WTC11 (cell line): ENCODE data around the gene APRT. TPM values are rescaled to one million over a fixed set of nuclear protein-coding genes. Genes with fewer than 3 reads are reported as not detected.

ENCODE experiments used
- ATAC-seq: fragments of 200-7000 bp; cut with Tn5 transposase; 2 replicates; pipeline ENCODE4 v1.10.0; 2021; ENCODE audit warnings: mild to moderate bottlenecking, moderate library complexity
- CTCF ChIA-PET: fragments of 300-600 bp; sonication (Branson Sonifier 250); formaldehyde crosslinking; loops from one replicate; lab custom pipeline; 2021; ENCODE audit warnings: antibody characterized with exemption; lab: Charles Lee
- POLR2A ChIA-PET: fragments of 350-600 bp; sonication (Branson Sonifier 250); formaldehyde crosslinking; loops from one replicate; lab custom pipeline; 2021; ENCODE audit warnings: antibody characterized with exemption; lab: Charles Lee
- DNase-seq: peaks from one replicate; pipeline ENCODE4 v3.0.0; 2021; ENCODE audit warnings: low spot score
- H3K27ac Mint-ChIP-seq: 2 replicates; pipeline ENCODE4 v1.8.0; 2021; ENCODE audit warnings: mixed read lengths
- H3K27me3 Mint-ChIP-seq: 2 replicates; pipeline ENCODE4 v1.8.0; 2021; ENCODE audit warnings: low read depth, mild to moderate bottlenecking, moderate library complexity, mixed read lengths
- H3K36me3 Mint-ChIP-seq: 2 replicates; pipeline ENCODE4 v1.8.0; 2021; ENCODE audit warnings: mixed read lengths
- H3K4me1 Mint-ChIP-seq: 2 replicates; pipeline ENCODE4 v1.8.0; 2022; ENCODE audit warnings: mixed read lengths
- H3K4me3 Mint-ChIP-seq: 2 replicates; pipeline ENCODE4 v1.8.0; 2021; ENCODE audit warnings: mild to moderate bottlenecking, moderate library complexity, mixed read lengths
- H3K9me3 Mint-ChIP-seq: 2 replicates; pipeline ENCODE4 v1.8.0; 2021; ENCODE audit warnings: mixed read lengths
- FOXJ3 ChIP-seq: sonication (generic); formaldehyde crosslinking; IDR thresholded peaks from 2 replicates; pipeline ENCODE4 v1.9.0; 2021; ENCODE audit warnings: missing genetic modification reagents, mild to moderate bottlenecking, borderline replicate concordance
- FOXK1 ChIP-seq: sonication (generic); formaldehyde crosslinking; IDR thresholded peaks from 2 replicates; pipeline ENCODE4 v1.8.0; 2022; ENCODE audit warnings: mild to moderate bottlenecking, moderate library complexity, missing genetic modification reagents
- FOXP1 ChIP-seq: sonication (generic); formaldehyde crosslinking; IDR thresholded peaks from 2 replicates; pipeline ENCODE4 v1.8.0; 2022; ENCODE audit warnings: missing genetic modification reagents, mild to moderate bottlenecking, moderate library complexity, borderline replicate concordance
- GTF2I ChIP-seq: fragments of 250-450 bp; sonication (Bioruptor Pico); conservative IDR thresholded peaks from 2 replicates; pipeline ENCODE4 v1.4.0; 2021; ENCODE audit warnings: mild to moderate bottlenecking
- TEAD1 ChIP-seq: sonication (generic); formaldehyde crosslinking; IDR thresholded peaks from 2 replicates; pipeline ENCODE4 v1.8.0; 2022; ENCODE audit warnings: mild to moderate bottlenecking, missing genetic modification reagents
- ZNF396 ChIP-seq: fragments of 250-450 bp; sonication (Bioruptor Pico); IDR thresholded peaks from 2 replicates; pipeline ENCODE4 v1.8.0; 2021; ENCODE audit warnings: mild to moderate bottlenecking, moderate library complexity, borderline replicate concordance
- total RNA-seq: library from RNA; stranded (reverse); gene quantifications from 3 replicates; pipeline ENCODE4 v1.2.3, GENCODE V29; 2021
- TF ChIP-seq, protein P1 (sequence below): sonication (generic); formaldehyde crosslinking; IDR thresholded peaks from 2 replicates; pipeline ENCODE4 v1.8.1; 2023; ENCODE audit warnings: mild to moderate bottlenecking, missing genetic modification reagents
- TF ChIP-seq, protein P2 (sequence below): sonication (generic); formaldehyde crosslinking; IDR thresholded peaks from 2 replicates; pipeline ENCODE4 v1.8.1; 2023; ENCODE audit warnings: mild to moderate bottlenecking, missing genetic modification reagents
- TF ChIP-seq, protein P3 (sequence below): sonication (generic); formaldehyde crosslinking; IDR thresholded peaks from 2 replicates; pipeline ENCODE4 v1.8.1; 2023; ENCODE audit warnings: mild to moderate bottlenecking, moderate library complexity, missing genetic modification reagents
- TF ChIP-seq, protein P4 (sequence below): sonication (generic); formaldehyde crosslinking; IDR thresholded peaks from 2 replicates; pipeline ENCODE4 v1.8.0; 2023; ENCODE audit warnings: missing genetic modification reagents, mild to moderate bottlenecking, borderline replicate concordance
- TF ChIP-seq, protein P5 (sequence below): fragments of 250-450 bp; sonication (Bioruptor Pico); IDR thresholded peaks from 2 replicates; pipeline ENCODE4 v2.1.2; 2022; ENCODE audit warnings: mild to moderate bottlenecking, moderate library complexity

Gene APRT
- total RNA-seq, 1 experiment from 2014 or later: 288 TPM

DNA sequence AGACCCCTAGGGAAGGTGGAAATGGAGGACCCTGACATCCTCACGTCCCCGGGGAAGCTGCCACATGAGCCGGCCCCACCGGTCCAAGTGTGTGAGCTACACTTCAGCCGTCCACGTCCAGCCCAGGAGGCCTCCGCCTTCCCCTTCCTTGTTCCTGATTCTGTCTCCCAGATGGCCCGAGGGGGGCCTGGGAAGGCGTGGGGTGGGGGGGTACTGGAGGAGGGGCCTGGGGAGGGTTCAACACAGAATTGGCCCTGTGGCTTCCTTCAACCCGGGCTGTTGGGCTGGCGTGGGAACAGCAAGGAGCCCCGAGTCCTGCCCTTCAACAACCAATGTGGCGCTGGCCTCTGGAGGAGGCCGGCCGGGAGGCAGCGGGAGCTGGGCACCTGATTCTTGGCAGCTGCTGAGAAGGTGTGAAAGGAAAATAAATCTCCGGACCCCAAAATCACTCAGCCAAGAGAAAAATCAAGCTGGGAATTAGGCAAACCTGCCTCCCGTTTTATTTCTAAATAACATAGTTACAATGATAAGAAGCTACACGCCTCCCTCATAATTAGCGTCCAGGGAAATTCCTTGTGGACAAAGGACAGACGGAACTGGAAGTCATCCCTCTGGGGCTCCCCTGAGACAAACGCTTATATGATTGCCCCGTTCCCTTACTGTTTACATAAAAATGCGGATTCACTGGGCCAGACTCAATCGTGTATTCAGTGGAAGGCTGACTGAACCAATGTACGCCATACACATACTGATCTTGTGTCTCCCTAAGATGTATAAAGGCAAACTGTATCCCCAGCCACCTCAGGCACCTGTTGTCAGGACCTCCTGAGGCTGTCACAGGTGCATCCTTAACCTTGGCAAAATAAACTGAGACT, 1.8 kb upstream of the APRT start:
- H3K9me3 Mint-ChIP-seq: no peaks in the 10 kb centered on the region
- ATAC-seq: no peak
- POLR2A ChIA-PET: interaction anchor here (1.4 to 1.5 kb wide), 2 partner anchors 44 to 110 kb away, joined by 3 to 5 read pairs; partner anchors contain the start of gene TRAPPC2L
- no peak for TF ChIP-seq ZNF396 (CRISPR knock-in tag)
- TF ChIP-seq, protein P1, sequence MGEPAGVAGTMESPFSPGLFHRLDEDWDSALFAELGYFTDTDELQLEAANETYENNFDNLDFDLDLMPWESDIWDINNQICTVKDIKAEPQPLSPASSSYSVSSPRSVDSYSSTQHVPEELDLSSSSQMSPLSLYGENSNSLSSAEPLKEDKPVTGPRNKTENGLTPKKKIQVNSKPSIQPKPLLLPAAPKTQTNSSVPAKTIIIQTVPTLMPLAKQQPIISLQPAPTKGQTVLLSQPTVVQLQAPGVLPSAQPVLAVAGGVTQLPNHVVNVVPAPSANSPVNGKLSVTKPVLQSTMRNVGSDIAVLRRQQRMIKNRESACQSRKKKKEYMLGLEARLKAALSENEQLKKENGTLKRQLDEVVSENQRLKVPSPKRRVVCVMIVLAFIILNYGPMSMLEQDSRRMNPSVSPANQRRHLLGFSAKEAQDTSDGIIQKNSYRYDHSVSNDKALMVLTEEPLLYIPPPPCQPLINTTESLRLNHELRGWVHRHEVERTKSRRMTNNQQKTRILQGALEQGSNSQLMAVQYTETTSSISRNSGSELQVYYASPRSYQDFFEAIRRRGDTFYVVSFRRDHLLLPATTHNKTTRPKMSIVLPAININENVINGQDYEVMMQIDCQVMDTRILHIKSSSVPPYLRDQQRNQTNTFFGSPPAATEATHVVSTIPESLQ (CRISPR knock-in tag): no peak
- TF ChIP-seq, protein P2, sequence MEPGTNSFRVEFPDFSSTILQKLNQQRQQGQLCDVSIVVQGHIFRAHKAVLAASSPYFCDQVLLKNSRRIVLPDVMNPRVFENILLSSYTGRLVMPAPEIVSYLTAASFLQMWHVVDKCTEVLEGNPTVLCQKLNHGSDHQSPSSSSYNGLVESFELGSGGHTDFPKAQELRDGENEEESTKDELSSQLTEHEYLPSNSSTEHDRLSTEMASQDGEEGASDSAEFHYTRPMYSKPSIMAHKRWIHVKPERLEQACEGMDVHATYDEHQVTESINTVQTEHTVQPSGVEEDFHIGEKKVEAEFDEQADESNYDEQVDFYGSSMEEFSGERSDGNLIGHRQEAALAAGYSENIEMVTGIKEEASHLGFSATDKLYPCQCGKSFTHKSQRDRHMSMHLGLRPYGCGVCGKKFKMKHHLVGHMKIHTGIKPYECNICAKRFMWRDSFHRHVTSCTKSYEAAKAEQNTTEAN (CRISPR knock-in tag): no peak
- TF ChIP-seq FOXJ3: no peak
- TF ChIP-seq, protein P3, sequence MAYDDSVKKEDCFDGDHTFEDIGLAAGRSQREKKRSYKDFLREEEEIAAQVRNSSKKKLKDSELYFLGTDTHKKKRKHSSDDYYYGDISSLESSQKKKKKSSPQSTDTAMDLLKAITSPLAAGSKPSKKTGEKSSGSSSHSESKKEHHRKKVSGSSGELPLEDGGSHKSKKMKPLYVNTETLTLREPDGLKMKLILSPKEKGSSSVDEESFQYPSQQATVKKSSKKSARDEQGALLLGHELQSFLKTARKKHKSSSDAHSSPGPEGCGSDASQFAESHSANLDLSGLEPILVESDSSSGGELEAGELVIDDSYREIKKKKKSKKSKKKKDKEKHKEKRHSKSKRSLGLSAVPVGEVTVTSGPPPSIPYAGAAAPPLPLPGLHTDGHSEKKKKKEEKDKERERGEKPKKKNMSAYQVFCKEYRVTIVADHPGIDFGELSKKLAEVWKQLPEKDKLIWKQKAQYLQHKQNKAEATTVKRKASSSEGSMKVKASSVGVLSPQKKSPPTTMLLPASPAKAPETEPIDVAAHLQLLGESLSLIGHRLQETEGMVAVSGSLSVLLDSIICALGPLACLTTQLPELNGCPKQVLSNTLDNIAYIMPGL (CRISPR knock-in tag): no peak
- TF ChIP-seq TEAD1 (CRISPR knock-in tag): no peak
- TF ChIP-seq, protein P4, sequence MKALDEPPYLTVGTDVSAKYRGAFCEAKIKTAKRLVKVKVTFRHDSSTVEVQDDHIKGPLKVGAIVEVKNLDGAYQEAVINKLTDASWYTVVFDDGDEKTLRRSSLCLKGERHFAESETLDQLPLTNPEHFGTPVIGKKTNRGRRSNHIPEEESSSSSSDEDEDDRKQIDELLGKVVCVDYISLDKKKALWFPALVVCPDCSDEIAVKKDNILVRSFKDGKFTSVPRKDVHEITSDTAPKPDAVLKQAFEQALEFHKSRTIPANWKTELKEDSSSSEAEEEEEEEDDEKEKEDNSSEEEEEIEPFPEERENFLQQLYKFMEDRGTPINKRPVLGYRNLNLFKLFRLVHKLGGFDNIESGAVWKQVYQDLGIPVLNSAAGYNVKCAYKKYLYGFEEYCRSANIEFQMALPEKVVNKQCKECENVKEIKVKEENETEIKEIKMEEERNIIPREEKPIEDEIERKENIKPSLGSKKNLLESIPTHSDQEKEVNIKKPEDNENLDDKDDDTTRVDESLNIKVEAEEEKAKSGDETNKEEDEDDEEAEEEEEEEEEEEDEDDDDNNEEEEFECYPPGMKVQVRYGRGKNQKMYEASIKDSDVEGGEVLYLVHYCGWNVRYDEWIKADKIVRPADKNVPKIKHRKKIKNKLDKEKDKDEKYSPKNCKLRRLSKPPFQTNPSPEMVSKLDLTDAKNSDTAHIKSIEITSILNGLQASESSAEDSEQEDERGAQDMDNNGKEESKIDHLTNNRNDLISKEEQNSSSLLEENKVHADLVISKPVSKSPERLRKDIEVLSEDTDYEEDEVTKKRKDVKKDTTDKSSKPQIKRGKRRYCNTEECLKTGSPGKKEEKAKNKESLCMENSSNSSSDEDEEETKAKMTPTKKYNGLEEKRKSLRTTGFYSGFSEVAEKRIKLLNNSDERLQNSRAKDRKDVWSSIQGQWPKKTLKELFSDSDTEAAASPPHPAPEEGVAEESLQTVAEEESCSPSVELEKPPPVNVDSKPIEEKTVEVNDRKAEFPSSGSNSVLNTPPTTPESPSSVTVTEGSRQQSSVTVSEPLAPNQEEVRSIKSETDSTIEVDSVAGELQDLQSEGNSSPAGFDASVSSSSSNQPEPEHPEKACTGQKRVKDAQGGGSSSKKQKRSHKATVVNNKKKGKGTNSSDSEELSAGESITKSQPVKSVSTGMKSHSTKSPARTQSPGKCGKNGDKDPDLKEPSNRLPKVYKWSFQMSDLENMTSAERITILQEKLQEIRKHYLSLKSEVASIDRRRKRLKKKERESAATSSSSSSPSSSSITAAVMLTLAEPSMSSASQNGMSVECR (CRISPR knock-in tag): no peak
- TF ChIP-seq FOXP1: no peak
- TF ChIP-seq, protein P5, sequence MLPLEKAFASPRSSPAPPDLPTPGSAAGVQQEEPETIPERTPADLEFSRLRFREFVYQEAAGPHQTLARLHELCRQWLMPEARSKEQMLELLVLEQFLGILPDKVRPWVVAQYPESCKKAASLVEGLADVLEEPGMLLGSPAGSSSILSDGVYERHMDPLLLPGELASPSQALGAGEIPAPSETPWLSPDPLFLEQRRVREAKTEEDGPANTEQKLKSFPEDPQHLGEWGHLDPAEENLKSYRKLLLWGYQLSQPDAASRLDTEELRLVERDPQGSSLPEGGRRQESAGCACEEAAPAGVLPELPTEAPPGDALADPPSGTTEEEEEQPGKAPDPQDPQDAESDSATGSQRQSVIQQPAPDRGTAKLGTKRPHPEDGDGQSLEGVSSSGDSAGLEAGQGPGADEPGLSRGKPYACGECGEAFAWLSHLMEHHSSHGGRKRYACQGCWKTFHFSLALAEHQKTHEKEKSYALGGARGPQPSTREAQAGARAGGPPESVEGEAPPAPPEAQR (CRISPR knock-in tag): no peak
- TF ChIP-seq GTF2I (CRISPR knock-in tag): no peak
- TF ChIP-seq FOXK1 (CRISPR knock-in tag): no peak
- TF ChIP-seq, all 79 proteins: peak for 0
- no peak for DNase-seq
- CTCF ChIA-PET: interaction anchor here (0.7 to 5.1 kb wide), 21 partner anchors 12 to 388 kb away, joined by 3 to 47 read pairs (median 4); partner anchors contain the start of genes CDH15, GALNS and TRAPPC2L
- Mint-ChIP-seq H3K4me3 (no peak overlapping the region; the same call in 1 of the 2 replicates), H3K36me3 (peaks cover 15% of the 10 kb centered on the region), H3K4me1 (peaks cover 14% of the 10 kb centered on the region), H3K27ac (0 out of 2 replicates have a peak overlapping the region, but pooled peaks have one; percentile 15), H3K27me3 (no peaks in the 10 kb centered on the region)
